PC-9 (cell line): ENCODE measurements around the gene MYOG. TPM values are rescaled to one million over a fixed set of nuclear protein-coding genes. Genes with fewer than 3 reads are reported as not detected.

ENCODE experiments used
- BruUV-seq: library from RNA; stranded (reverse); fragments of 400-500 nt; replicated peaks from 2 replicates; lab custom pipeline; 2021; lab: Mats Ljungman, UMichigan
- CTCF ChIA-PET: fragments of 300-600 bp; sonication (Branson Sonifier 250); formaldehyde crosslinking; loops from one replicate; lab custom pipeline; 2022; ENCODE audit warnings: antibody characterized with exemption; lab: Charles Lee
- POLR2A ChIA-PET: fragments of 300-600 bp; sonication (Branson Sonifier 250); formaldehyde crosslinking; loops from one replicate; lab custom pipeline; 2022; ENCODE audit warnings: antibody characterized with exemption; ENCODE audit not compliant: unreplicated experiment; lab: Charles Lee
- DNase-seq, 2 experiments: peaks; one replicate each; pipeline versions ENCODE4 v3.0.0 to v3.0.0-alpha.2; 2015 to 2022; ENCODE audit warnings: mixed read lengths in 1 of 2
- H2AFZ ChIP-seq: fragments of 200-600 bp; sonication (generic); 2 replicates; pipeline ENCODE4 v1.8.1; 2017; ENCODE audit warnings: antibody characterized with exemption
- H3F3A ChIP-seq: fragments of 200-600 bp; sonication (generic); 2 replicates; pipeline ENCODE4 v1.8.1; 2017; ENCODE audit warnings: antibody characterized with exemption, mild to moderate bottlenecking, low read depth; ENCODE audit not compliant: insufficient read depth
- H3K27ac ChIP-seq: fragments of 200-600 bp; sonication (generic); 2 replicates; pipeline ENCODE4 v1.6.1; 2016; ENCODE audit warnings: mixed run types
- H3K27me3 ChIP-seq: fragments of 200-600 bp; sonication (generic); 2 replicates; pipeline ENCODE4 v1.6.1; 2016; ENCODE audit warnings: low read depth, mixed run types; ENCODE audit not compliant: insufficient read depth
- H3K36me3 ChIP-seq: fragments of 200-600 bp; sonication (generic); 2 replicates; pipeline ENCODE4 v1.6.1; 2016; ENCODE audit warnings: low read depth, mixed run types
- H3K4me1 ChIP-seq: fragments of 200-600 bp; sonication (generic); replicated peaks from 2 replicates; pipeline ENCODE4 v1.6.1; 2016; ENCODE audit warnings: mixed run types; ENCODE audit not compliant: insufficient read depth
- H3K4me2 ChIP-seq: fragments of 200-600 bp; sonication (generic); 2 replicates; pipeline ENCODE4 v1.6.1; 2017; ENCODE audit warnings: mixed run types
- H3K4me3 ChIP-seq: fragments of 200-600 bp; sonication (generic); 2 replicates; pipeline ENCODE4 v1.6.1; 2016; ENCODE audit warnings: mixed run types
- H3K79me2 ChIP-seq: fragments of 200-600 bp; sonication (generic); 2 replicates; pipeline ENCODE4 v1.6.1; 2017; ENCODE audit warnings: low read depth, mixed run types
- H3K9me2 ChIP-seq: fragments of 200-600 bp; sonication (generic); 2 replicates; pipeline ENCODE4 v1.8.1; 2017; ENCODE audit warnings: mild to moderate bottlenecking; ENCODE audit not compliant: insufficient read depth
- H3K9me3 ChIP-seq: fragments of 200-600 bp; sonication (generic); 2 replicates; pipeline ENCODE4 v1.8.1; 2016; ENCODE audit warnings: low read depth; ENCODE audit not compliant: insufficient read depth
- H4K20me1 ChIP-seq: fragments of 200-600 bp; sonication (generic); 2 replicates; pipeline ENCODE4 v1.8.1; 2017; ENCODE audit not compliant: insufficient read depth
- EZH2 ChIP-seq: fragments of 200-600 bp; sonication (generic); IDR thresholded peaks from 2 replicates; pipeline ENCODE4 v1.8.0; 2017; ENCODE audit warnings: antibody characterized with exemption, low read depth
- intact Hi-C: fragments of 100-400 bp; cut with micrococcal nuclease; formaldehyde crosslinking; loops from one replicate; pipeline ENCODE4 v1.10.0; 2022; ENCODE audit not compliant: unreplicated experiment
- total RNA-seq: library from RNA; stranded (reverse); gene quantifications from 2 replicates; pipeline ENCODE4 v1.2.3, GENCODE V29; 2021
- TF ChIP-seq, protein P1 (sequence below): fragments of 200-600 bp; sonication (generic); conservative IDR thresholded peaks from 2 replicates; pipeline ENCODE4 v1.6.1; 2017; ENCODE audit warnings: mixed run types, antibody characterized with exemption, mild to moderate bottlenecking, moderate library complexity

The MYOG gene
- total RNA-seq, 1 experiment from 2014 or later: not detected

DNA sequence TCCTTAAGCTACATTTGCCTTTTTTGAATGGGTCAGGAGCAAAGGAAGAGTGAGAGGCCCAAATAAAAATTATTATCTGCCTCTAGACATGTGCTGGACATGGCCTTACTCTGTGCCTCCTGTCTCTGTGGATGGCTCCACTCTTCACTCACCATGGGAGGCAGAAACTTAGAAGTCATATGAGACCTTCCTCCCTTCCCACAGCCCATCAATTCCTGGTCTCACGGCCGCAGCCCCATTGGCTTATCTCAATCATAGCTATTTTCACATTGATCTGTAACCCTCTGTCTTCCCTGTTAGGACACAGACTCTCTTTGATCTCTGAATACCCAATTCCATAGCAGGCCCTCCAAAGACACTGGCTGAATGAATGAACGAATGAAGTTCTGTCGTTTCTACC lies 27.5 kb upstream of the MYOG start:
- intact Hi-C loops: no loop called here
- H3K4me2 ChIP-seq: no peak overlapping the region
- no peak overlapping the region for H3K4me3 ChIP-seq
- no peak overlapping the region for H2AFZ ChIP-seq
- H3F3A ChIP-seq: no peaks in the 10 kb centered on the region
- no peak overlapping the region for H3K27ac ChIP-seq
- no peaks in the 10 kb centered on the region for H3K9me2 ChIP-seq
- POLR2A ChIA-PET: no interaction called here
- no peaks in the 10 kb centered on the region for H3K79me2 ChIP-seq
- 0 out of 2 replicates have a peak, but pooled peaks cover 10% of the 10 kb centered on the region for H3K27me3 ChIP-seq
- no peak for TF ChIP-seq EZH2
- TF ChIP-seq, protein P1, sequence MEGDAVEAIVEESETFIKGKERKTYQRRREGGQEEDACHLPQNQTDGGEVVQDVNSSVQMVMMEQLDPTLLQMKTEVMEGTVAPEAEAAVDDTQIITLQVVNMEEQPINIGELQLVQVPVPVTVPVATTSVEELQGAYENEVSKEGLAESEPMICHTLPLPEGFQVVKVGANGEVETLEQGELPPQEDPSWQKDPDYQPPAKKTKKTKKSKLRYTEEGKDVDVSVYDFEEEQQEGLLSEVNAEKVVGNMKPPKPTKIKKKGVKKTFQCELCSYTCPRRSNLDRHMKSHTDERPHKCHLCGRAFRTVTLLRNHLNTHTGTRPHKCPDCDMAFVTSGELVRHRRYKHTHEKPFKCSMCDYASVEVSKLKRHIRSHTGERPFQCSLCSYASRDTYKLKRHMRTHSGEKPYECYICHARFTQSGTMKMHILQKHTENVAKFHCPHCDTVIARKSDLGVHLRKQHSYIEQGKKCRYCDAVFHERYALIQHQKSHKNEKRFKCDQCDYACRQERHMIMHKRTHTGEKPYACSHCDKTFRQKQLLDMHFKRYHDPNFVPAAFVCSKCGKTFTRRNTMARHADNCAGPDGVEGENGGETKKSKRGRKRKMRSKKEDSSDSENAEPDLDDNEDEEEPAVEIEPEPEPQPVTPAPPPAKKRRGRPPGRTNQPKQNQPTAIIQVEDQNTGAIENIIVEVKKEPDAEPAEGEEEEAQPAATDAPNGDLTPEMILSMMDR: no peak
- H3K4me1 ChIP-seq: no peaks in the 10 kb centered on the region
- no TSS peak for BruUV-seq
- H3K9me3 ChIP-seq: no peaks in the 10 kb centered on the region
- no peak for DNase-seq
- H4K20me1 ChIP-seq: no peaks in the 10 kb centered on the region
- CTCF ChIA-PET: no interaction called here
- no peaks in the 10 kb centered on the region for H3K36me3 ChIP-seq

DNA sequence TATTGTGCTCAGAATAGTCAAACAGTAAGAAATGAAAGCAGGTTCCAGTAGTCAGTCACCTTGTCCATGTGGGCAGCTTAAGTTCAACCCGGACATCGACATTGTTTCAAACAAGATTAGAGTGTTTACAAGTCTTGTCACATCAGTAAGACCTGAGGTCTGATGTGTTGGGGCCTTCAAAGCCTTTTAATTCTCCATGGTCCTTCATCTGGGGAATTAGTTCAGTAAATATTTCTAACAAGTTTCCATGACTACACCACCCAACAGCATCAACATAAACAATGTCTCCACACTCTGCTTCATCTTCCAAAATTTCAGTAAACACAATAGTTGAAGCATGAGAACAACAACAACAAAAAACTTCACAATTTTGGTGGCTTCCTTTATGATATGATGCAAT lies 26.7 kb upstream of the MYOG start:
- no peaks in the 10 kb centered on the region for H3K4me1 ChIP-seq
- no peak overlapping the region for H3K4me3 ChIP-seq
- no peak overlapping the region for H3K4me2 ChIP-seq
- POLR2A ChIA-PET: no interaction called here
- BruUV-seq: no TSS peak
- no peak overlapping the region for H2AFZ ChIP-seq
- H3F3A ChIP-seq: no peaks in the 10 kb centered on the region
- no peaks in the 10 kb centered on the region for H3K36me3 ChIP-seq
- no peaks in the 10 kb centered on the region for H3K9me3 ChIP-seq
- peak in 1 of 2 experiments; percentile 47 for DNase-seq
- no peaks in the 10 kb centered on the region for H3K9me2 ChIP-seq
- intact Hi-C loops: no loop called here
- H4K20me1 ChIP-seq: no peaks in the 10 kb centered on the region
- H3K27ac ChIP-seq: no peak overlapping the region
- no peak for TF ChIP-seq EZH2
- TF ChIP-seq, protein P1: no peak
- 0 out of 2 replicates have a peak, but pooled peaks cover 10% of the 10 kb centered on the region for H3K27me3 ChIP-seq
- CTCF ChIA-PET: no interaction called here
- no peaks in the 10 kb centered on the region for H3K79me2 ChIP-seq

DNA sequence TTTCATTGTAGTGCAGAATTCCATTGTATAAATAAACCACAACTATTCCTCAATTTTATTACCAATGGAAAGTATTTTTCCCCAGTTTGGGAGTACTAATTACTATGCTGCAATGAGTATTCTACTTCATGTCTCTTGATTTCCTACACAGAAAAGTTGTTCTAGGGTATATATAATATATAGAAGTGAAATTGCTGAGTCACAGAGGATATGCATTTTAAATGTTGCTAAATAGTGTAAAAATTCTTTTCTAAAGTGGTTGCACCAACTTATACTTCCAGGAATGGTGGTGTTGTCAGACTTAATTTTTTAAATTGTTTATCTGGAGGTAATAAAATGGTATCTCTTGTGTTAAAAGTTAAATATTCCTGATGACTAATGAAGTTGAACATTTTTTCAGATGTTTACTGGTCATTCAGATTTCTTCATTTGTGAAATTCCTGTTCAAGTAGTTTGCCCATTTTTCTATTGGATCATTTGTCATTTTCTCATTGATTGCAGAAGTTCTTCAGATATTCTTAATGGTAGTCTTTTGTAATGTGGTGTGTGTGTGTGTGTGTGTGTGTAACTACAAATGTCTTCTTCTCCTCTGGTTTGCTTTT lies 19.1 kb upstream of the MYOG start:
- Histone ChIP-seq H2AFZ (no peak overlapping the region), H3K4me1 (peaks cover 19% of the 10 kb centered on the region), H3K27ac (peak overlapping the region; percentile 21; the same call in 1 of the 2 replicates), H3K9me3 (peaks cover 13% of the 10 kb centered on the region; the same call in 1 of the 2 replicates), H3F3A (peaks cover 14% of the 10 kb centered on the region), H3K4me3 (no peak overlapping the region), H3K79me2 (no peaks in the 10 kb centered on the region), H3K9me2 (no peaks in the 10 kb centered on the region), H3K4me2 (no peak overlapping the region), H3K27me3 (no peaks in the 10 kb centered on the region), H3K36me3 (no peaks in the 10 kb centered on the region), H4K20me1 (no peaks in the 10 kb centered on the region)
- BruUV-seq: no TSS peak
- TF ChIP-seq EZH2: no peak
- TF ChIP-seq, protein P1: no peak
- intact Hi-C loops: no loop called here
- ChIA-PET POLR2A (no interaction called here), CTCF (no interaction called here)
- no peak for DNase-seq
